ENCODE measurements around the gene TEAD4. TPM values are rescaled to one million over a fixed set of nuclear protein-coding genes. Genes with fewer than 3 reads are reported as not detected.
"Not testable (repeated sequence)": the region's sequence is repeated elsewhere in the genome, so short reads cannot be mapped to it uniquely, and the experiment has no call there.

Gene TEAD4
- total RNA-seq, 4 donors from 2014 or later, result 4.7 to 26.7 (median 25.0) TPM

- ATAC-seq, result no peak
- WGBS, 2 donors (ENCODE audit: low coverage in 1 of 2), result 71 to 76% methylated on average over 2 to 3 of the region's 3 CpGs
- Histone ChIP-seq H3K4me3 (no peak overlapping the region), H3K27me3 (peaks cover 12% of the 10 kb centered on the region), H3K4me1 (no peaks in the 10 kb centered on the region), H3K36me3 (no peaks in the 10 kb centered on the region), H3K9me3 (peaks cover 0 to 17% (median 0%) of the 10 kb centered on the region in 3 donors), H3K27ac (no peak overlapping the region)
- TF ChIP-seq POLR2A (IDR thresholded peaks at IDR 0.05) (no peak), EP300 (IDR thresholded peaks at IDR 0.05) (no peak), POLR2AphosphoS5 (IDR thresholded peaks at IDR 0.05) (no peak)
- TF ChIP-seq, protein P1, sequence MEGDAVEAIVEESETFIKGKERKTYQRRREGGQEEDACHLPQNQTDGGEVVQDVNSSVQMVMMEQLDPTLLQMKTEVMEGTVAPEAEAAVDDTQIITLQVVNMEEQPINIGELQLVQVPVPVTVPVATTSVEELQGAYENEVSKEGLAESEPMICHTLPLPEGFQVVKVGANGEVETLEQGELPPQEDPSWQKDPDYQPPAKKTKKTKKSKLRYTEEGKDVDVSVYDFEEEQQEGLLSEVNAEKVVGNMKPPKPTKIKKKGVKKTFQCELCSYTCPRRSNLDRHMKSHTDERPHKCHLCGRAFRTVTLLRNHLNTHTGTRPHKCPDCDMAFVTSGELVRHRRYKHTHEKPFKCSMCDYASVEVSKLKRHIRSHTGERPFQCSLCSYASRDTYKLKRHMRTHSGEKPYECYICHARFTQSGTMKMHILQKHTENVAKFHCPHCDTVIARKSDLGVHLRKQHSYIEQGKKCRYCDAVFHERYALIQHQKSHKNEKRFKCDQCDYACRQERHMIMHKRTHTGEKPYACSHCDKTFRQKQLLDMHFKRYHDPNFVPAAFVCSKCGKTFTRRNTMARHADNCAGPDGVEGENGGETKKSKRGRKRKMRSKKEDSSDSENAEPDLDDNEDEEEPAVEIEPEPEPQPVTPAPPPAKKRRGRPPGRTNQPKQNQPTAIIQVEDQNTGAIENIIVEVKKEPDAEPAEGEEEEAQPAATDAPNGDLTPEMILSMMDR (IDR thresholded peaks at IDR 0.05), result no peak
Measured at GRCh38 chr12:3061501-3062215, 102.5 kb downstream of the TEAD4 start.

- TF ChIP-seq POLR2A (IDR thresholded peaks at IDR 0.05) (no peak), EP300 (IDR thresholded peaks at IDR 0.05) (no peak), POLR2AphosphoS5 (IDR thresholded peaks at IDR 0.05) (no peak)
- TF ChIP-seq, protein P1 (IDR thresholded peaks at IDR 0.05), result no peak
- ATAC-seq, result no peak
- 86% methylated on average over 2 of the region's 2 CpGs; no CpG with 5 or more reads in 1 of the 2 donors for WGBS, 2 donors (ENCODE audit: low coverage in 1 of 2)
Measured at GRCh38 chr12:3065300-3065699, 106.1 kb downstream of the TEAD4 start.

GRCh38 chr12:3065846-3066245 lies 106.6 kb downstream of the TEAD4 start:
- not testable (repeated sequence) for H3K36me3 ChIP-seq, ATAC-seq, H3K27ac ChIP-seq, H3K4me1 ChIP-seq, H3K4me3 ChIP-seq
- H3K27me3 ChIP-seq, result peaks cover 12% of the 10 kb centered on the region
- H3K9me3 ChIP-seq, result peaks cover 0 to 17% (median 0%) of the 10 kb centered on the region in 3 donors
- 83 to 88% methylated on average over 1 to 2 of the region's 3 CpGs for WGBS, 2 donors (ENCODE audit: low coverage in 1 of 2)

More at GRCh38 chr12:3065300-3065699, 106.1 kb downstream of the TEAD4 start:
- no peaks in the 10 kb centered on the region for H3K36me3 ChIP-seq
- no peak overlapping the region for H3K27ac ChIP-seq
- H3K4me1 ChIP-seq, result no peaks in the 10 kb centered on the region
- H3K27me3 ChIP-seq, result peaks cover 12% of the 10 kb centered on the region
- H3K9me3 ChIP-seq, result peaks cover 0 to 17% (median 0%) of the 10 kb centered on the region in 3 donors
- H3K4me3 ChIP-seq, result no peak overlapping the region

DNA sequence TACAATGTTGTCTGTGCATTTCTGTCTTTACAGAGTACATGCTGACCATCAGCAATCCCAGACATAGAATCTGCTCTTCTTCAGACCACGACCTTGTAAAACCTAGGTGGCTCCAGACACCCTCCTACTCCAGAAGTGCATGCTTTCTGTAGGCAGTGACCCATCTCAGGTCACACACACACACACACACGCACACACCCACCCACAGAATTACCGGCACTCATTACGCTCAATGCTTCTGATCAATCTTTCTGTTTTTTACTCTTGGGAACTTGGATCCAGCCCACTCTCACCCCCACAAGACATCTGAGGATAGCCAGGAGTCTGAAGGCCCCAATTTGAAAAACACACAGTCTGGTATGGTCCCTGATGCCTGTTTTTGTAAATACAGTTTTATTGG lies 110.5 kb downstream of the TEAD4 start:
- no peaks in the 10 kb centered on the region for H3K36me3 ChIP-seq
- H3K9me3 ChIP-seq, result peaks cover 0 to 3% (median 0%) of the 10 kb centered on the region in 3 donors
- WGBS, 2 donors (ENCODE audit: low coverage in 1 of 2), result 89 to 97% methylated on average over 4 of the region's 4 CpGs
- ATAC-seq, result no peak
- H3K27me3 ChIP-seq, result no peaks in the 10 kb centered on the region
- TF ChIP-seq POLR2AphosphoS5 (IDR thresholded peaks at IDR 0.05) (no peak), EP300 (IDR thresholded peaks at IDR 0.05) (no peak), POLR2A (IDR thresholded peaks at IDR 0.05) (no peak)
- TF ChIP-seq, protein P1 (IDR thresholded peaks at IDR 0.05), result no peak
- H3K4me1 ChIP-seq, result peaks cover 0 to 13% (median 0%) of the 10 kb centered on the region in 3 donors
- no peak overlapping the region for H3K4me3 ChIP-seq
- no peak overlapping the region for H3K27ac ChIP-seq

GRCh38 chr12:3071107-3071506 lies 111.9 kb downstream of the TEAD4 start:
- no peak for ATAC-seq
- no peak overlapping the region for H3K27ac ChIP-seq
- no peaks in the 10 kb centered on the region for H3K9me3 ChIP-seq
- no peak overlapping the region for H3K4me3 ChIP-seq
- 94% methylated on average over 2 to 8 of the region's 8 CpGs for WGBS, 2 donors (ENCODE audit: low coverage in 1 of 2)
- no peaks in the 10 kb centered on the region for H3K36me3 ChIP-seq
- H3K4me1 ChIP-seq, result peaks cover 0 to 16% (median under 1%) of the 10 kb centered on the region in 3 donors
- TF ChIP-seq, protein P1 (IDR thresholded peaks at IDR 0.05), result no peak
- no peak for TF ChIP-seq POLR2AphosphoS5 (IDR thresholded peaks at IDR 0.05)
- no peak for TF ChIP-seq POLR2A (IDR thresholded peaks at IDR 0.05)
- no peaks in the 10 kb centered on the region for H3K27me3 ChIP-seq
